HG03095 (cell line): ENCODE data around the gene MCRS1.

Experiments
- ATAC-seq: cut with Tn5 transposase; IDR thresholded peaks from one replicate; pipeline ENCODE4 v1.9.1; 2021; ENCODE audit warnings: moderate library complexity; ENCODE audit not compliant: unreplicated experiment

Gene MCRS1

DNA sequence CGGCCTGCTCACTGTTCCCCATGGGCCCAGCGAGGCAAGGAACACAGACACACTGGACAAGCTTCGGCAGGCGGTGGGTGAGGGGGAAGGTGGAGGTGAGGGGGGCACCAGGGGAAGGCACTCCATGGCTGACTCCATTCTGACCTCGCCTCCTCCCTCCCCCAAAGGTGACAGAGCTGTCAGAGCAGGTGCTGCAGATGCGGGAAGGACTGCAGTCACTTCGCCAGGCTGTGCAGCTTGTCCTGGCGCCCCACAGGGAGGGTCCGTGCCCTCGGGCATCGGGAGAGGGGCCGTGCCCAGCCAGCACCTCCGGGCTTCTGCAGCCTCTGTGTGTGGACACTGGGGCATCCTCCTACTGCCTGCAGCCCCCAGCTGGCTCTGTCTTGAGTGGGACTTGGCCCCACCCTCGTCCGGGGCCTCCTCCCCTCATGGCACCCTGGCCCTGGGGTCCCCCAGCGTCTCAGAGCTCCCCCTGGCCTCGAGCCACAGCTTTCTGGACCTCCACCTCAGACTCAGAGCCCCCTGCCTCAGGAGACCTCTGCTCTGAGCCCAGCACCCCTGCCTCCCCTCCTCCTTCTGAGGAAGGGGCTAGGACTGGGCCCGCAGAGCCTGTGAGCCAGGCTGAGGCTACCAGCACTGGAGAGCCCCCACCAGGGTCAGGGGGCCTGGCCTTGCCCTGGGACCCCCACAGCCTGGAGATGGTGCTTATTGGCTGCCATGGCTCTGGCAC lies 10.6 kb downstream of the MCRS1 start:
- no peak for ATAC-seq

- no peak for ATAC-seq
Observed at GRCh38 chr12:49556391-49557186, 11.4 kb downstream of the MCRS1 start.

DNA sequence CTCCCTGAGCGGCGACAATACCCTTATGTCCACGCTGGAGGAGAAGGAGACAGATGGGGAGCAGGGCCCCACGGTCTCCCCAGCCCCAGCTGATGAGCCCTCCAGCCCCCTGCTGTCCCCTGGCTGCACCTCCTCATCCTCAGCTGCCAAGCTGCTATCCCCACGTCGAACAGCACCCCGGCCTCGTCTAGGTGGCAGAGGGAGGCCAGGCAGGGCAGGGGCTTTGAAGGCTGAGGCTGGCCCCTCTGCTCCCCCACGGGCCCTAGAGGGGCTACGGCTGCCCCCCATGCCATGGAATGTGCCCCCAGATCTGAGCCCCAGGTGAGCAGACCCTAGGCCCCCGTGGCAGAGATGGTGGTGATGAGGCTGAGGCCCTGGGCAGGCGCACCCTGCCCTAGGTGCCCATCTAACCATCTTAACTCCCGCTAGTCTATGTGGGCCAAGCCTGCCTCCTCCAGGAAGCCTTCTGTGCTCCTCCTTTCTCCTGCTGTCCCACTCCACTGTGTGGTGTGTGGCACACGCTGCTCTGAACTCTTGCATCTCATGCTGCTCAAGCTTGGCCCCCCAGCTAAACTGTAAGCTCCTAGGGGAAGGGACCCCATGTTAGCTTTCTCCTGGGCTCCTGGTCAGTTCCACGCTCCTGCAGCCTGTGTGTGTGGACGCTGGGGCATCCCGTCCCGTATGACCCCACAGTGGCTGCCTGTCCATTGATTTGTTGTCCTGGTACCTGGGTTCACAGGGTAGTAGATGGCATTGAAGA lies 12.1 kb downstream of the MCRS1 start:
- no peak for ATAC-seq

DNA sequence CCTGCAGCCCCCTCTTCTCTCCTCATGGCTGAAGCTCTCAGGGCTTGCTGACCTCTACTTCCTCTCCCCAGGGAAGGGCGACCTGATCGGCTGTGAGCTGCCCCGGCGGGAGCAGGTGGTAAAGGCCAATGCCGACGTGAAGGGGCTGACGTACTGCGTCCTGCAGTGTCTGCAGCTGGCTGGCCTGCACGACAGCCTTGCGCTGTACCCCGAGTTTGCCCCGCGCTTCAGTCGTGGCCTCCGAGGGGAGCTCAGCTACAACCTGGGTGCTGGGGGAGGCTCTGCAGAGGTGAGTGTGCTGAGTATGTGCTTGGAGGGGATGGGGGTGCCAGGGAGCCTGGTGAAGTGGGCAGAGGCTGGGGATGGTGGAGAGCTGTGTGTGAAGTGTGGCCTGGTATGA lies 13.7 kb downstream of the MCRS1 start:
- ATAC-seq = no peak

DNA sequence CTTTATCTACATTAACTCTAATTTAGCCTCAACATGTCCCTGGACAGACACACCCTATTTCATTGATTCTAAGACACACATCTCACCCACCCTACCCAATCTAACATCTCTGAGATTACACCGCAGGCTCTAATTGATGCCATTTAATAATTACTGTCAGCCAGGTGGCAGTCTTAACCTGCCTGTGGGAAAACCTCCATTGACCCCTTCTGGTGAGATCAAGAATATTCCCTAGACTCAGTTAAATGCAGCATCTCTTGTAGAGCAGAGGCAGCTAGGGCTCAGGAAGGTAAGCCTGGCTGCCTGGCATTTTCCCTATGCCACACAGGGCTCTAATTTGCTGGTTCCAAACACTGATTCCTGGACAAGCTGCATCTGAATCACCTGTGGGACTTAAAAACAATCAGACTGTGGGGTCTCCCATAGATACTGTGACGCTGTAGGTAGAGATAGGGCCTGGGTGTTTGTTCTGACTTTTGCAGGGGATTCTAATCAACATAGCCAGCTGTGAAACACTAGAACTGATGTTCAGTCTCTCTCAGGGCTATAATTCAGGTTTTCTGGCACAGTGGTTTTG lies 14.3 kb downstream of the MCRS1 start:
- no peak for ATAC-seq

- no peak for ATAC-seq
Observed at GRCh38 chr12:49552899-49553298, 15.0 kb downstream of the MCRS1 start.

GRCh38 chr12:49552425-49552824 lies 15.5 kb downstream of the MCRS1 start:
- ATAC-seq = no peak

DNA sequence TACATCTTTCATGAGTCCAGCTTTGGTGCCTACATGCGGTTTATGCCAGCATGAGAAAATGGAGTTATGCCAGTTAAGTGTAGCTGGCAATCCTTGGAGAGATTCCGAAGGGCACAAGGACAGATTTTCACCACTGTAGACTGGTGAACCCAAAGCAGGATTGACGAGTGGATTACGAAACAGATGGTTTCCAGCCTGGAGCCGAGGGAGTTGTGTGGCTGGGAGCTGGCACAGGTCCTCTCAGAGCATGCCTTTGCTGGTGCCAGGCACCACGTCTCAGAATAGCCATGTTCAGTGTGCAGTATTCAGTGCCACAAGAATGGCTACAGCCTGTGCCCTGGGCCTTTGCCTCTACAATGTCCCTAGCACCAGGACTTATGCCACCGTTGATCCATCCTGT lies 15.9 kb downstream of the MCRS1 start:
- ATAC-seq = no peak

DNA sequence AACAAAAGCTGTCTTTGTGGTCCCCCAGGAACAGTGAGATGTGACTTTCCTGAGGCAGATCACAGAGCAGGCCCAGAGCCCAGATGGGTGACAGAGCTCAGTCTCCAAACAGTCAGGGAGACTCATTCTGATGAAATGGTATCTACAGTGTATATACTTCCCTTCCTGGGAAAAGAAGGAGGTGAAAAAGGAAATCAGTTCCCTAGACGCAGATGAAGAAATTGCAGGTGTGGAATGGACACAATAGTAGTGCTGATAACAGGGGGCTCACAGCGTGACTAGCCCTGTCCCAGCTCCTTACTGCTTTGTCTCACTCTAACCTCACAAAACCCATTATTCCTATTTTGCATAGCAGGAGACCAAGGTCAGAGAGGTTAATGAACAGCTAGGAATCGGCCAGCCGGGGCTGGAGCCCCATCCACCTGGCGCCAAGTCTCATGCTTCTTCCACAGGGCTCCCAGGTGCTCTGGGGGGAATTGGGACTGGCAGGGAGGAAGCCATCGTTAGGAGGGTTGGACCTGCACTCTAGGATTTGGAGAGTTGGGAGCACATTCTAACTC lies 17.2 kb downstream of the MCRS1 start:
- ATAC-seq = no peak

DNA sequence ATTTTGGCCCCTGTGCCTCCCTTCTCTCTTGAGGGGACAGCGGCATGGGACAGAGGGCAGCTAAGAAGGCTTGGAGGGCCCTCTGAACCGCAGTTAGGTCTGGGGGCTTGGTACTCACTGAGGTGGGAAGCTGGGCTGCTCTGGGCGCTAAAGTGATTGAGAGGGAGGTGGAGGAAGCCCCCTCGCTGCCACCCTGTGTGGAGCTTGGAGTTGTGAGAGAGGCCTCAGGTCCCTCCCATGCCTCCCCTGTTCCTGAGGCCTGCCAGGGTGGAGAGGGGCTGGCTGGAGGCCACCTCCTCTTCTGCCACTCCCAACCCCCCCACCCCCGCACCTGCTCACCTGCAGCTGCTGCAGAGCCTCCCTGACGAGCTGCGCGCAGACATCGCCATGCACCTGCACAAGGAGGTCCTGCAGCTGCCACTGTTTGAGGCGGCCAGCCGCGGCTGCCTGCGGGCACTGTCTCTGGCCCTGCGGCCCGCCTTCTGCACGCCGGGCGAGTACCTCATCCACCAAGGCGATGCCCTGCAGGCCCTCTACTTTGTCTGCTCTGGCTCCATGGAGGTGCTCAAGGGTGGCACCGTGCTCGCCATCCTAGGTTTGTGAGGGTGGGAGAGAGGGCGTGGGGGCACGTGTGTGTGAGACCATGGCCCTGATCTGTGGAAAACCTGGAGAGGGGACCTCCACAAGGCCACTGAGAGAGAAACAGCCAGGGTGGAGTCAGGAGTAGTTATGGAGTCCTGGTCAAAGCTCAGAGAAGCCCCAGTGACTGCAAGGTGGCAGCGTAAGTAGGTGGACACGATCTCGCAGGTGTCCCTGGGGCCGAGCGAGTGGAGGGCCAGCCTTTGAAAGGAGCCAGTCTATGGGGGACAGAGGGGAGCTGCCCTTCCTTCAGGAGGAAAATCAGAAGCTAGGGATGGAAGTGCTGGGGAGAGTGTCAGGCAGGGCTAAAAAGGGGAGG lies 17.9 kb downstream of the MCRS1 start:
- no peak for ATAC-seq

DNA sequence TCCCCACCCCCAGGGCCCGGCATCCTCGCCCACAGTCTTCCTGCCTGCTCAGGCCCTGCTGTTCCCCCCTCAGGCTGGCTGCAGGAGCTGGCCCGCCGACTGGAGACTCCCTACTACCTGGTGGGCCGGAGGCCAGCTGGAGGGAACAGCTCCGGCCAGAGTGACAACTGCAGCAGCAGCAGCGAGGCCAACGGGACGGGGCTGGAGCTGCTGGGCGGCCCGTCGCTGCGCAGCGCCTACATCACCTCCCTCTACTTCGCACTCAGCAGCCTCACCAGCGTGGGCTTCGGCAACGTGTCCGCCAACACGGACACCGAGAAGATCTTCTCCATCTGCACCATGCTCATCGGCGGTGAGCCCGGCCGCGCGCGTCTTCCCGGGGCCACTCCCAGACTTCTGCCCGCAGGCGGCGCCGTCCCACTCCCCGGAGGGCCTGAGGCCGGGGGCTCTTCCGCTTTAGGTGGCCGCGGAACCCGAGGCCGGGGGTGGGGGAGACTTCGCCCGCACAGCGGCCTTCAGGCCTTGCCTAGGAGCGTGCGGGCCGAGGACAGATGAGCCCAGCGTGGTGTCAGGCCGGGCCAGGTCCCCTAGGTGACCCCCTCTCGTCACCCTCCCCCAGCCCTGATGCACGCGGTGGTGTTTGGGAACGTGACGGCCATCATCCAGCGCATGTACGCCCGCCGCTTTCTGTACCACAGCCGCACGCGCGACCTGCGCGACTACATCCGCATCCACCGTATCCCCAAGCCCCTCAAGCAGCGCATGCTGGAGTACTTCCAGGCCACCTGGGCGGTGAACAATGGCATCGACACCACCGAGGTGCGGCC lies 18.9 kb downstream of the MCRS1 start:
- no peak for ATAC-seq

- ATAC-seq = no peak
Observed at GRCh38 chr12:49548481-49548821, 19.5 kb downstream of the MCRS1 start.

- ATAC-seq = no peak
Observed at GRCh38 chr12:49547090-49547690, 20.8 kb downstream of the MCRS1 start.

DNA sequence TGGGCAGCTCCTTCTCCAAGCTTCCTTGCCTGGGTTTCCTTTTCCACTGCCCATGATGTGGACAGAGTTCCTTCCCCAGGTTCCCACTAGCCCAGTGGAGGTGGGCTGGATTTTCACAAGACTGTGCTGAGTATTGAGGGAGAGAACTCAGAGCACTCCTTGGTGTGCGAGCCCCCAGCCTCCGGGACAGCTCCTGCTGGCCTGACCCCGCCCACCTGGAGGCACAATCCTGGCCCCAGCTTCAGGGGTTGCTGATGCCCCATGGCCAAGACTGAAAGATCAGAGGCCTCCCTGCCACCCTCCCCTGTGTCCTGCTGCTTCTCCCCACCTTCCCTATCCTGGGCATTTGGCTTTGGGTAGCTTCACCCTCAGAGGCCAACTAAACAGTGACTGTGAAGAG lies 21.5 kb downstream of the MCRS1 start:
- ATAC-seq = no peak

DNA sequence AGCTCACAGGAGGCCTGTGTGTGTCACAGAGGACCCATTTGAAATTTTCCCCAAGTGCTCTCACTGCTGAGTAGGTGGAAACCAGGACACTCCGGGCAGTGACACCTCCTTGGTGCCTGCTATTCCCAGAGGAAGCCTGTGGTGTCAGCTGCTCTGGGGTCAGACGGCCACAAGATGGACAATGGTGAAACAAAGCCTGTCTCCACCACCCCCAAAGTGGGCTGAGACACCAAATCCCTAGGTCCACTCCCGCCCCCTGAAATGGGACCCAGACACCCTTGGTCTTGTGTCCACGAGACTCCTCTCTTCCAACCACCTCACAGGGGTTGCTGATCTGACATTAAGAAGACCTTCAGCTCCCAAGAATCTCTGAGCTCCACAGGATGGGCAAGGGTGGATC lies 22.1 kb downstream of the MCRS1 start:
- no peak for ATAC-seq

GRCh38 chr12:49543914-49544815 lies 23.8 kb downstream of the MCRS1 start:
- no peak for ATAC-seq

DNA sequence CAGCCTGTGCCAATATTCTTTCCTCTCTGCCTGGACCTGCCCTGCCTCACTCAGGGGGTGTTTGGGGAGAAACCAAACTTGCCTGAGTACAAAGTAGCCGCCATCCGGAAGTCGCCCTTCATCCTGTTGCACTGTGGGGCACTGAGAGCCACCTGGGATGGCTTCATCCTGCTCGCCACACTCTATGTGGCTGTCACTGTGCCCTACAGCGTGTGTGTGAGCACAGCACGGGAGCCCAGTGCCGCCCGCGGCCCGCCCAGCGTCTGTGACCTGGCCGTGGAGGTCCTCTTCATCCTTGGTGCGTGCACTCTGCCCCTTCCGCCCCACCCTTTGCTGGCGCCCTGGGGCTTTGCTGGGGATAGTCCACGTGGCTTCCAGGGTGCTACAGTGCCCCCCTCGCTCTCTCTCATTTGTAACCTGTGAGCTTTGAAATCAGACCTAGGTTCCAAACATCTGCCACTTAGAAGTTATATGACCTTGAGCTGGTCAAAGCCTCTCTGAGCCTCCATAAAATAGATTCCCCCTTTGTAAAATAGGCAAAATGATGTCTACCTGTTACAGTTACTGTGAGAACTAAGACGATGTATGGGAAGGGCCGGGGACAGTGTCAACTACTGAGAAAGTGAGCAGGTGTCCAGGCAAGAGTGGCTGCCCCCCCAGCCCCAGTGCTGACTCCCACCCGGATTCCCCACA lies 24.6 kb downstream of the MCRS1 start:
- no peak for ATAC-seq
